Prostate gland (tissue), 2 donors: ENCODE data around the gene TMEM109.

Experiments used
- POLR2A ChIP-seq: fragments of 450-650 bp; IDR thresholded peaks from one replicate; pipeline ENCODE4 v1.6.1; 2016; ENCODE audit warnings: antibody characterized with exemption, mild to moderate bottlenecking
- TF ChIP-seq, protein P1 (sequence below), 4 experiments: fragments of 200-600 bp in 2 of 4; fragments of 450-650 bp in 2 of 4; sonication (generic) in 2 of 4; IDR thresholded peaks; 1 replicate in 3 of 4; 2 replicates in 1 of 4; pipeline ENCODE4 v1.5.1; 2016 to 2019; ENCODE audit warnings: antibody characterized with exemption in 4 of 4, mild to moderate bottlenecking in 2 of 4, moderate library complexity in 2 of 4

- TF ChIP-seq, protein P1, sequence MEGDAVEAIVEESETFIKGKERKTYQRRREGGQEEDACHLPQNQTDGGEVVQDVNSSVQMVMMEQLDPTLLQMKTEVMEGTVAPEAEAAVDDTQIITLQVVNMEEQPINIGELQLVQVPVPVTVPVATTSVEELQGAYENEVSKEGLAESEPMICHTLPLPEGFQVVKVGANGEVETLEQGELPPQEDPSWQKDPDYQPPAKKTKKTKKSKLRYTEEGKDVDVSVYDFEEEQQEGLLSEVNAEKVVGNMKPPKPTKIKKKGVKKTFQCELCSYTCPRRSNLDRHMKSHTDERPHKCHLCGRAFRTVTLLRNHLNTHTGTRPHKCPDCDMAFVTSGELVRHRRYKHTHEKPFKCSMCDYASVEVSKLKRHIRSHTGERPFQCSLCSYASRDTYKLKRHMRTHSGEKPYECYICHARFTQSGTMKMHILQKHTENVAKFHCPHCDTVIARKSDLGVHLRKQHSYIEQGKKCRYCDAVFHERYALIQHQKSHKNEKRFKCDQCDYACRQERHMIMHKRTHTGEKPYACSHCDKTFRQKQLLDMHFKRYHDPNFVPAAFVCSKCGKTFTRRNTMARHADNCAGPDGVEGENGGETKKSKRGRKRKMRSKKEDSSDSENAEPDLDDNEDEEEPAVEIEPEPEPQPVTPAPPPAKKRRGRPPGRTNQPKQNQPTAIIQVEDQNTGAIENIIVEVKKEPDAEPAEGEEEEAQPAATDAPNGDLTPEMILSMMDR (IDR thresholded peaks at IDR 0.05), result no peak
- TF ChIP-seq POLR2A, result no peak
These were observed 40.4 kb upstream of the TMEM109 start for GRCh38 chr11:60873533-60873932.
